Endometrial microvascular endothelial cells (primary cell): Measurements from ENCODE around the gene CACNB2. TPM values are rescaled to one million over a fixed set of nuclear protein-coding genes. Genes with fewer than 3 reads are reported as not detected.
"Not testable (repeated sequence)": the region's sequence is repeated elsewhere in the genome, so short reads cannot be mapped to it uniquely, and the experiment has no call there.

Experiments
- in situ Hi-C: cut with HindIII; loops from 2 replicates; pipeline ENCODE4 v1.10.0; 2017; ENCODE audit warnings: low sequenced_read_pairs, low pct_unique_long_range_greater_than_20kb; ENCODE audit errors: inconsistent ontology term
- total RNA-seq: library from RNA; depleted of rRNA; stranded (reverse); fragments of >200 nt; gene quantifications from one replicate; pipeline ENCODE4 v1.2.3, GENCODE V29; 2015; ENCODE audit errors: inconsistent ontology term

The CACNB2 gene
- total RNA-seq, 1 donor from 2014 or later: not detected

DNA sequence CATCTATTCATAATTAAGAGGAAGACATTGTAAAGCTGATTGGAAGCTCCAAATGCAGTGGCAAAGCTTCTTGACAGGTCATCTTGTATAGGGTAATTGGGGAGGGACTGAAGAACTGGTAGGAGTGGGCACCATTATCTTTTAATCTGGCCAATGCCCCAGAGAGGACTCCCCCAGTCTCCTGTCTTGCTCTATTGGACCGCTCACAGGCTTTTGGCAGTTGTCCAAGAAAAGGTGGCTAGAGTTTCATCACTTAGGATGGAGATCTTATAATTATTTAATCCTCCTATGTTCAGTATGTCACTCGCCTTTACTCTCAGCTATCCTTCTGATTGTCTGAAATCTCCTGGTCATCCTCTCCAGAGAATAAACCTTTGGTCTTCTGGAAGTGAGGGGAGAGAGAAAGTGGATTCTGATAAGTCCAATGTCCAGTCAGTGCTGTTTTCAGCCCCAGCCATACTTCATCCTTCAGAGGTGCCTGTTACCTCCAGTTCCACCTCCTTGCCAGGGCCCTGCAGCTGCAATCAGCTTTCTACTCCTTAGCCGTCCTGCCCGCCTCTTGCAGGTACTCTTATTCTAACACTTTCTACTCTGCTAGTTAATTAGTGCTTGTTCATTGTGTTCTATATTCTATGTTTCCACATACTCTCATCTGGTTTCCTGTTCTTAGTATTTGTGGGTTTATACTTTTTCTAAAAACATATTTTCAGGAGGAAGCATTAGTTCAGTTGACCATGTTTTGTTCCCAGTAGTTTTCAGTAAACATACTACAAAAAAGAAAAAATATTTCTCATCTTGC lies 269.6 kb downstream of the CACNB2 start:
- in situ Hi-C loops: no loop called here

DNA sequence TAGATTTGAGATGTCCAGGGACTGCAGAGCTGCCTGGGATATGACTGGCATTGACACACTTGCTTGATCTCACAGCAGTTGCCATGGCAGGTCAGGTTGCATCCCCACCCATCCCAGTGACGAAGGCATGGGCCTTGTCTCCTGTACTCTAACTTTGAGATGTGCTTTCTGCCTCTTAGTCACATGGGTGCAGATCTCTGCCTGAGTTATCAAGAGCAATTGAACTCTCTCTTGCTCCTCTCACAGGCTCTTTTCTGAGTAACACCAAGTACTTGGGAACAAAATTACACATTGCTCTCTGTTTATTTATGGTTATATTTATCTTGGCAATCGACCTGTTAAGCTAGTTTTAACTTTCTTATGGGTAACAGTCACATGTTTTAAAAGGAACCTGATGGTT lies 273.8 kb downstream of the CACNB2 start:
- in situ Hi-C loops: no loop called here

DNA sequence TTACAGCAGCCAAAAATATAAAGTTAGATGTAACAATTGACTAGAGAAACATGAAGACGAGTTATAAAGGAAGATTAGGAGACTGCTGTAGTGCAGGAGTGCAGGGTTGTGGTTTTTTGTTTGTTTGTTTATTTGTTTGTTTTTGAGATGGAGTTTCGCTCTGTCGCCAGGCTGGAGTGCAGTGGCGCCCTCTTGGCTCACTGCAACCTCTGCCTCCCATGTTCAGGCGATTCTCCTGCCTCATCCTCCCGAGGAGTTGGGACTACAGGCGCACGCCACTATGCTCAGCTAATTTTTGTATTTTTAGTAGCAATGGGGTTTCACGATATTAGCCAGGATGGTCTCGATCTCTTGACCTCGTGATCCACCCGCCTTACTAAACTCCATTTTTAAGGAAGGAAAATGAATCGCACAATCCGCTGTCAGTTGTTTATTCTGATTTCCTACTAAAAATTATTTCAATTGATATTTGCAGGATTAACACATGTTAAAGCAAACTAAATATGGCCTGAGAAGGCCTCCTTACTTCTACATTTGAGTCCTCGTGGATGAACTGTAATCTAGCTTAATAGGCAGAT lies 277.8 kb downstream of the CACNB2 start:
- in situ Hi-C loops: no loop called here

DNA sequence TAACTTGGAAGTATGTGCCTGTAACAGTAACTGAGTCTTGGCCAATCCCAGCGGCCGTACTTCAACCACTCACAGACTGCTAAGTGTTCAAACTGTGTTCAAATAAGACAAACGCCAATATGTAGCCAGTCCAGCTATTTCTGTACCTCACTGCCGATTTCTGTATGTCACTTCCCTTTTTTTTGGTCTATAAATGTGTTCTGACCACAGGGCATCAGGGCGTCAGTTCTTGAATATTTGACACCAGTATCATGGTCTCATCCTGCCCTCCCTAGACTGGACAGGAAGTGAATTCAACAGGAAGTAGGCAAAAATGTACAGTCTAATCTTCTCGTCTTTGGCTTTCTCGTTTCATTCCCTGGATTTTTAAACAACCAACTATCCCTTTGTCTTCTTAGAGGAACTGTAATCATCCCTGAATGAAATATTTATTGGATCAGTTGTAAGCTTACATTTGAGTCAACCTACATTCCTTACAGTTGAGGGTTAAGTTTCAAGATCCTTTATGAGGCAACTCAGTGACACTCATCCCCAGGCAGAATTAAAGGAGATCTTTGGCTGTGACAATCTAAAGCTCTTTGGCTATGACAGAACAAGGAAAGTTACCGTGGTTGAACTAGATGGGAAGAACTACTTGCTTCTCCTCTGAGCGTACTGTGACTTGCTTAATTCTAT lies 278.5 kb downstream of the CACNB2 start:
- in situ Hi-C loops: no loop called here

DNA sequence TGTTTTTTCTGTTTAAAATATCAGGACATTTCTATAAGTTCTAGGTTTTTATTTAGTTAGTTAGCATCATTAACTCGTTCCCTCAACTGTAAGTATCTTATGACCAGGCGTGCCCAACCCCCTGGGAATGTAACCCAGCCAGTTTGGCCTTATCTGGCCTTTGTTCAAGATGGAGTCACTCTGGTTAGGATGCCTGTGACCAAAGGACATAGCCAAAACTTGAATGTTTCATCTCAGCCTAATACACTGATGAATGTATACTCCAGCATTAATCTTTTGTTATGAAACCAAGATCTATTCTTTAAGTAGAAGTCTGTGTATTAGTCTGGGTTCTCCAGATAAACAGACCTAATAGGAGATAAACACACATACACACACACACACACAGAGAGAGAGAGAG lies 279.7 kb downstream of the CACNB2 start:
- in situ Hi-C loops: no loop called here

DNA sequence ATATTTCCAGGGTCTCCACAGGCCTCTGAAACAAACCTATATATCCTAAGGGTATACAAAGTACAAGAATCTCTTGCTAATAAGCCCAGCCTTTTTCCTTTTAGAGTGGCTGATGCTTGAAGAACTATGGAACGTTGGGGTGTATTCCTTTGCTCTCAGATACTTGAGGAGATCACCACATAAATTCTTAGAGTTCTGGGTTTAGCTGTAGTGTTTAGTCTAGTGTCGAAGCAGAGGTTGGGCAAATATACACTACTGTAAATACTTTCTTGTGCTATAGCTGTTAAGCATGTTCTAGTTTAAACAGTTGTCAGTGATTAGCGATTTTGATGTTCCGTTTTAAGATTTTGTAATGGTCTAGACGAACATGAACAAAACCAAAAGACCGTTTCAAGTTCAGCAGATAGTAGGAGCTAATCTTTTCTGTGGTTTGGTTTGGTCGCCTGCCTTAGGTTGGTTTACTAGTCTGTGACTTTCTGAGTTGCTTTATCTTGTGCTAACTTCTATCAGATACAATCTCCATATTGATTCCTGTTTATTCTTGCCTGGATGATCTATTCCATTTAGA lies 281.6 kb downstream of the CACNB2 start:
- in situ Hi-C loops: no loop called here

DNA sequence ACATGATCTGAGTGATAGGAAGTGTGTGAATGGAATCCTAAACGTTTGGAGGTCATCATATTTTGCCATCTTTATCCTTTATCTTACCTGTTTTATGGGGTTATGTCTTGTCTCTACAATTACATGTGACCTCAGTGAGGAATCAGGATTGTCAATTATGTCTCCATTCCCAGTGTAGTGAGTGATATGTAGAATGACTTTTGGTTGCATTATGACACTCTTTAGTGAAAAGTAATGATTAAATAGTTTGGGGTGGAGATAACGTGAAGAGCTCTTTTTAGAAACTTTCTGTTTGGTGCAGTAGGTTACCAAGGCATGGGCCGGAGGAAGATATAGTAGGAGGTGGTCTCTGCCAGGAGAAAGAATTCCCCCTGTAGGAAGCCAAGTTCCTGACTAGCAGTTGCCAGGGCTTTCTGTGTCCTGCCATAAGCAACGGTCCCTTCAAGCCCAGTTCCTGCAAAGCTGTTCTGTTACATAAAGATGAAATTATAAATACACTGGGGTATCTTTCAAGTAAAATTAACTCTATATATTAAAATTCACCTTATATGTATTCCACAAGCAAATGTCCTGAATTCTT lies 282.9 kb downstream of the CACNB2 start:
- in situ Hi-C loops: no loop called here

DNA sequence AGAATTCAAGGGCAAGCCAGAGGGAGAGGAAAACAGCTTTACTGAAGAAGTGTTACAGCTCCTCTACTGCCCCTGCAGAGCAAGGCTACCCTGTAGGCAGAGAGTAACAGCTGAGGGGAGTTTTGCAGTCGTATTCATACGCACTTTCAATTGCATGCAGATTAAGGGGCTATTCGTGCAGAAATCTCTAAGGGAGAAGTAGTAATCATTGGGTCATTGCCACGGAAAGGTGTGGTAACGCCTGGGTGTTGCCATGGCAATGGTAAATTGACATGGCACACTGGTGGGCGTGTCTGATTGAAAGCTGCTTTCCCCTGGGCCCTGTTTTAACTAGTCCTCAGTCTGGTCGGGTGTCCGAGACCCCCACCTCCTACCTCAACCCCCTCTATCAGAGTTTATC lies 284.0 kb downstream of the CACNB2 start:
- in situ Hi-C loops: no loop called here

DNA sequence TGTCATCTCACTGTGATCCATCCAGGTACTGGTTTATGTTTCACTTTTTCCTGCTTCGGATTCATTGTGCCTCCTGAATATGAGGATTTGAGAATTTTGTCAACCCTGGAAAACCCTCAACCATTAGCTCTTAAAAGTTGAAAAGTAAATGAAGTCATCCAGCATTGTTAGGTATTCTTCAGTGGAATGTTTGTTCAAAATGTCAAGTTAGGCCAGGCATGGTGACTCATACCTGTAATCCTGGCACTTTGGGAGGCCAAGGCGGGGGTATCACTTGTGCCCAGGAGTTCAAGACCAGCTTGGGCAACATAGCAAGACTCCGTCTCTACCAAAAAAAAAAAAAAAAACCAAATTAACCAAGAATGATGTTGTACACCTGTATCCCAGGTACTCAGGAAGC lies 289.1 kb downstream of the CACNB2 start:
- in situ Hi-C loops: no loop called here

DNA sequence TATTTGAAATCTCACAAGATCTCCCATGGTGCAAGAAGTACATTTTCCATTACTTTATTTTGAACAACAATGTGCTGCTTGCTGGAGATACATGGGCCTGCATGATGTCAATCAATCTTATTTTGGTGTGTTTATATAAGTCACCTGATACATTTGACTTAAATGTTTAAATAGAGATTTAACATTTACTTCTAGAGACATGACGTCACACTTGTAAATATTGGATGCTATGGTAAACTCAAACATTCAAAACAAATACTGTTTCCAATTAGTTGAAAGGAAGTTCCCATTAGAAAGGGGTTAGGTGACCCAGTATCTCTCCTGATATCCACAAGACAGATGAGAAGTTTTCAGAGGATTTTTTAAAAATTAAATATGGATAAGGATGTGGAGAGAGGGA lies 296.7 kb downstream of the CACNB2 start:
- in situ Hi-C loops: no loop called here

DNA sequence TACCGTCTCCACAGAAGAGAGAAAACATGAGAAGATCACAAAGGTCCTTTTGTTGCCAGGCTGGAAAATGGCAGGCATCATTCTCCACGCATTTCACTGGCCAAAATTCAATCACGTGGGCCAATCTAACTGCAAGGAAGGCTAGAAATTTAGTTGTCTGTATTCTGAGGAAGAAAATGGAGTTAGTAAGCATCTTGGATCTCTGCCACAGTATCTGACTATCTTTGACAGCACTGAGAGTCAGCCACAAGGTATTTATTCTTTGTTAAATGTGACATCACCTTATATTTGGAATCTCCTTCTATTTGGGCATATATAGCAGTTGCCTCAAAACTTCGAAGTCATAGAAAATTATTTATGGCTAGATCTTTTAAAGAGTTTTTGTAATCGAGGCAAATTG lies 297.3 kb downstream of the CACNB2 start:
- in situ Hi-C loops: no loop called here

DNA sequence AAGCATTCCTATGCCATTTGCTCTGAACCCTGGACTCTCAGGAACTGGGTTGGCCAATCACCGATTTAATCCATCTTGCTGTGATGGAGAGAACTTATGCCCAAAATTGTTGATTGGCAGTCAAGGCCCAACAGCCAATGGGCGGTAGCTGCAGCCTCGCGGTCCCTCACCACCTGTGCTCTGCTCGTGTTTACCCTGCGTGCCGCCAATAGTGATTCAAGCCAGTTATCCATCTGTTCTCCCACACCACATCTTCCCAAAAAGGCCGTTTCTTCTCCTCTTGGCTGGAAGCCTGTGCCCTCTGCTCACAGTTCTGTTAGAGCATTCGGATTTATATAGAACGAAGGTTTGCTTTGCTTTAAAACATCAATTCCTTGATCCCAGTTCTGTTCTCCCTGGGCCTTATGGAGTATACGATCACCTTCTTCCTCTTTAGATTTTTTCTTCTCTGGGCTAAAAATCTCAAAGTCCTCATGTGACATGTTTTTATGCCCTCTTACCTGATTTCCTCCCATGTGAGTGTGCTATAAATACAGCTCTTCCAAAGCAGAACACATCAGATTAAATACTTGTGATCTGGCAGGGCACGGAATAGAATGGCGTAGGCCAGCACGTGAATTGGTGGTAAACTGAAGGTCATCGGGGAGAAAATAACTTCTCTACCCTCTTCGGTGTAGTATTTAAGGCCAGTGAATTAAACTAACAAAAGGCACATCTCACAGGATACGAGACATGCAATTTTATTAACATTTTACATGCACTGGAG lies 298.3 kb downstream of the CACNB2 start:
- in situ Hi-C loops: no loop called here

DNA sequence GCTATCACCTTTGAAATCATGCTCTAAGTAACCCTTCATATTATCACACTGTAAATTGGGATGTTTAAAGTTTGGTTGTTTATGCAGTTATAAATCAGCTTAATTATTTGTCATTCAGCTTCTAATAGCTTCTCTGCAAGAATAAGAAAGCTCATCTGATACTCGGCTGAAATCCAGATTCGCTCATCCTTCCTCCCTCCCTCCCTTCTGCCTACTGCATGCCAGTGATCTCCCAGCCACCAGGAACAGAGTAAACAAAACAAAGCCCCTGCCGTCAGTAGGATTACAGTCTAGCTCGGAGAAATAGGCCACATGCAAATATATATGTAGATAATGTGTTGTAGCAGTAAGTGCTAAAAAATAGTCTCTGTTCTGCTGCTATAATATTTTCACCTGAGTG lies 299.4 kb downstream of the CACNB2 start:
- in situ Hi-C loops: no loop called here

DNA sequence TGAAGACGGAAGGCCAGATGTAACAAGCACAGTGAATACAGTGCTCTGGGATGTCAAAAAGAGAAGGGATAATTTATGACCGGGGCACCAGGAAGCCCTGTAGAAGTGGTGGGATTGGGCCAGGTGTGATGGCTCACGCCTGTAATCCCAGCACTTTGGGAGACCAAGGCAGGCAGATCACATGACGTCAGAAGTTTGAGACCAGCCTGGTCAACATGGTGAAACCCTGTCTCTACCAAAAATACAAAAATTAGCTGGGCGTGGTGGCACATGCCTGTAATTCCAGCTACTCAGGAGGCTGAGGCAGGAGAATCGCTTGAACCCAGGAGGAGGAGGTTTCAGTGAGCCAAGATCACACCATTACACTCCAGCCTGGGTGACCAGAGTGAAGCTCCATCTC lies 305.4 kb downstream of the CACNB2 start:
- in situ Hi-C loops: not testable (repeated sequence)

DNA sequence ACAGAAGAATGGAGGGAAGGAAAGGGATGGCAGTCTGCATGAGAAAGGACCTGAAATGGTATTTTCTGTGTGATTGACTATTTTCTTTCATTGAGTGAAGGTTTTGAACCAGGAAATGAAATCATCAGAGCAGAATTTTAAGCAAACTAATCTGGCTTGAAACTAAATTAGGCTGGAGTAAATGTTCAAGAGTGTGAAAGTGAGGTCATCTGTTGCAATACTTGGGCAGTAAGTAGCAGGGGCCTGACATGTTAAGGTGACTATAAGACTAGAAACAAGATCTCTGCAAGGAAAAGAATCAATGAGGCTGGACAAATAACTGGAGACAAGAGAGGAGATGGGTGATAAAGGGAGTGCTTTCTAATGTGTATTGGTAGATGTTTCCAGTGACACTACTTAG lies 306.0 kb downstream of the CACNB2 start:
- in situ Hi-C loops: no loop called here

DNA sequence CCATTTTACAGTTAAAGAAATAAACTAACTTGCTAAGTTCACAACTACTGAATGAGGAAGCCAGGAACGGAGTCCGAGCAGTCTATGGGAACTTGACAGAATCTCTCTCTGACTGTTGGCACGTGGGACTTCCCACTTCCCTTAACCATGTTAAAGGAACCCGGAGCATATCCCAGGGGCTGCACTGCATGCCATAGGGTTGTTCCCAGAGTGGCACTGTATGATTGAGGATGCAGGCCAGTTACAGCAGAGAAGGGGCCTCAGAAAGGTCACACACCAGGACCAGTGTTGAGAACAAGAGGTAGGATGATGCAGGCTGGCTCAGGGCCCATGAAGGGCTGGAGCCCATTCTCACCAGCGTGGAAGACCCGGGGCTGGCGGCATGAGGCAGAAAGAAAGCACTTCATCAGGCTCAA lies 309.4 kb downstream of the CACNB2 start:
- in situ Hi-C loops: no loop called here

DNA sequence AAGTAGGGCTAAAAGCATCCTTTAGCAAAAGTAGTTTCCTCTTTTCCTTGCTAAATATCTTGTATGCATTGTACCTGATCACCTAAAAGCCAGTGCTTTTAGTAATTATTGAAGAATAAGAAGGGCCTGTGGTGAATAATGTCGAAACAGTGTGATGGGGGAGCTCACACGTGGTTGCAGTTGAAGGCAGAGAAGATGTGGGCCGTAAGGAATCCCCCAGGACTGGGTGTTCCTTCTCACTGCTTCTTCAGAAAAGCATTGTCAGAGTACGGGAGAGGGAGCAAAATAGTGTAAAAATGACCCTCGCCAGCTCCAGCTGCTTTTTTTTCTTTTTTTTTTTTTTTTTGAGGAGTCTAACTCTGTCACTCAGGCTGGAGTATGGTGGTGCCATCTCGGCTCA lies 310.1 kb downstream of the CACNB2 start:
- in situ Hi-C loops: no loop called here

DNA sequence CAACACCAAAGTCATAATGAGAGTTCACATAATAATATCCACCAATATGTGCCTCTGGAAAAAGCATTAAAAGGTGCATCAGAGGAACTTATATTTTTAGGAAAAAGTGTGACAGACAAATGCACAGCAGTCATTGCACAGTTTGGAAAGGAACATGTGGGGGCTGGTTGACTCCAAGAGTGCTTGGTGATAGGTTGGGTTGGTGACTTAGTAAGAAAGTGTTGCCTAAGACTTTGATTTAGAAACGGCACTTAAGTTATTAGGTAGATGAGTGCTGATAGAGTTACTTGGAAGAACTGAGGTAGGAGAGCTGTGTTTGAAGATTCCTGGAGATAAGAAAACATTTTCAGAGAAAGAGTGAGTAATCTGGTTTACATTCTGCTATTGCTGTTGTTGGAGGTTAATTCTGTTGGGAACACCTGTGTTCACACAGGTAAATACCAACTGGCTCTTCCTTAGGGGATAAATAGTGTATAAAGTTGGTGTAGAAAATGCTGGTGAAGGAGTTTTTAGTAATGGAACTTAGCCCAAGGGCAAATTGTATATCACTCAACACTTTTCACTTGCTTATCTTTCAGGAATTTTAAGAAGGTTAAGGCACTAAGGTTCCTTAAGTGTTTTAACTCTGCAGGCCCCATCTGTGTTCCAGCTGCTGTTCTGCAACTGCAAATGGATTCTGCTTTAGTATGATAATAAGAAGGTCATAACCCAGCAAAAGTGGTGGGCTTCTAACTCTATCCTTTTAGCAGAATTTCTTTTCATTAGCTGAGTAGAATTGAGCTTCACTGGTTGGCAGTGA lies 315.1 kb downstream of the CACNB2 start:
- in situ Hi-C loops: no loop called here
